GM18502 (cell line): Measurements from ENCODE around the gene MAGI1.
"Not testable (repeated sequence)": the region's sequence is repeated elsewhere in the genome, so short reads cannot be mapped to it uniquely, and the experiment has no call there.

Experiments
- ATAC-seq: cut with Tn5 transposase; IDR thresholded peaks from one replicate; pipeline ENCODE4 v1.9.1; 2021; ENCODE audit warnings: mild to moderate bottlenecking; ENCODE audit not compliant: unreplicated experiment, poor library complexity

MAGI1 gene

DNA sequence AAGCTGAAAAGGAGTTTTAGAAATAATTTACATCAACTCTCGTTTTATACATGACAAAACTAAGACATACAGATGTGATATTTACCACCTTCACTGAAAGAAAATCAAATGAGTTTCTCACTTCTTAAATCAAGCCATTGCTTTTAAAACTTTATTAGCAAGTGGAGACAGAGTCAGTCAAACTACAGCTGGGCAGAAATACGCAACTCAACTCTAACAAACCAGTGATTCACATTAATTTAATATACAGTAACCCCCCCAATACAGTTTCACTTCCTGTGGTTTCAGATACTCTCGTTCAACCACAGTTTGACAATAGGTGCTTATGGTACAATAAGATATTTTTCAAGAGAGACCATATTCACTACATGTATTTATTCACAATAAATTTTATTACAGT, 477.1 kb downstream of the MAGI1 start:
- ATAC-seq: no peak

GRCh38 chr3:65560901-65561300, 477.8 kb downstream of the MAGI1 start:
- no peak for ATAC-seq

DNA sequence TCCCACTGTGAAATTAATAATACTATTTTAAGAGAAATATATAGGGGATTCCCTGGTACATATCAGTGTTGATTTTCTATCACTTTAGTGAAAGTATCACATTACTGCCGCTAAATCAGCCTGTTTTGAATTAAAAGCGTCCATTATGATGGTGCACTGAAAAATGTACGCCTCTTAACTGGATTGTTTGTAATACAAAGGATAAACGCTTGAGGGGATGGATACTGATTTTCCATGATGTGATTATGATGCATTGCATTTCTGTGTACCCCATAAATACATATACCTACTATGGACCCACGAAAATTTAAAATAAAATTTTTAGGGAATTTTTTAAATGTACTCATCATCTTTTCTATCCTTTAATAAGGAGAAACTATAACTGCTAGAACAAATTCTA, 478.6 kb downstream of the MAGI1 start:
- ATAC-seq: no peak

DNA sequence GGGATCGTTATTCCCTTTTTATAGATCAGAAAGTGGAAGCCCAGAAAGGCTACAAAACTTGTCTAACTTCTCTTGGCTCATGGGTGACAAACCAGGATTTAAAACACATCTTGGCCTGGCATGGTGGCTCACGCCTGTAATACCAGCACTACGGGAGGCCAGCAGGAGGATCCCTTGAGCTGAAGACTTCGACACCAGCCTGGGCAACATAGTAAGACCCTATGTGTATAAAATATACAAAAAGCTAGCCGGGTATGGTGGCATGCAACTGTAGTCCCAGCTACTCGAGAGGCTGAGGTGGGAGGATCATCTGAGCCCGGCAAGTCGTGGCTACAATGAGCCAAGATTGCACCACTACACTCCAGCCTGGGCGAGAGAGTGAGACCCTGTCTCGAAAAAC, 479.1 kb downstream of the MAGI1 start:
- no peak for ATAC-seq

DNA sequence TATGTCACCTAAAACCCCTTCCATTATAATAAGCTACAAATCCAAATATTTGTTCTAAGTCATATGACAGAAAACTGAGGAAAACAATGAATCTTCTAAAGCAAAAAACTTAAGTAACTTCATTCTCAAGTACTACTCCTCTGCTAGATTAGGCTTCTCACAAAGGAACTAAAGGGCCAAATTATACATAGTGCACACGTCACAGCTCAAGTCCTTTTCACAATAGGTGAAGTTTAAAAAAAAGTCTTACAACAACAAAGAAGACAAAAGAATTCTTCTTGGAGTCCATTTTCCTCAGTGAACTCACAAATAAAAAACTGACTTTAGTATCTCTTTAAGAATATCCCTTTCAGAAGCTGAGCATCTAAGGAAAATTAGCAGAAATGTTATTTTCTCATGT, 479.9 kb downstream of the MAGI1 start:
- no peak for ATAC-seq

DNA sequence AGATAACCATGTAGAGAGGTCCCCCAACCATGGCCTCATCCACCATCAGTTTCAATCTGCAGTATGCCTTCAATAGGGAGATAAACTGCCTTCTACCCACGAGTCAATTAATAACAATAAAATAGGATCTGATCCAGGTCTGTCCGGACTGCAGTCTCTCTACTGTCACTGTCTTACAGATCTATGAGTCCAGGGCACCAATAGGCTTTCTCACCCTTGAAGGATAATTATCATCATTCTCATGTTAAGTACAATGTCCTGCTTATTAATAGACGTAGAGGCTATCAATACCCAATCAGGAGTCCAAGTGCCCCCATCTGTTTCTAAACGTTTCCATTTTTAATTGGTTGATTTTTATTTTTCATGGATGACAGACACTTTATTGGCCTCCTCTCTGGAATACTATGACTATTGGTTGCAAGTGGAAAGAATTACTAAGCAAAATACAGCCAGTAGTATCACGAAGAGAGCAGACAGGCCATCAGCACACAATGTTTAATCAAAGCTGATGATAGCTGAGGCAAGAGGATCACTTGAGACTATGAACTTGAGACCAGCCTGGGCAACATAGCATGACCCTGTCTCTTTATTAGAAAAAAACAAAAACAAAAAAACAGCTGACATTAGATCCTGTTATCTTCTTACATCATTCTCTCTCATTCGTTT, 480.7 kb downstream of the MAGI1 start:
- ATAC-seq: no peak

GRCh38 chr3:65556934-65557577, 481.7 kb downstream of the MAGI1 start:
- ATAC-seq: no peak

- ATAC-seq: no peak
These were observed 486.3 kb downstream of the MAGI1 start for GRCh38 chr3:65552434-65552833.

- ATAC-seq: no peak
These were observed 486.8 kb downstream of the MAGI1 start for GRCh38 chr3:65551945-65552344.

DNA sequence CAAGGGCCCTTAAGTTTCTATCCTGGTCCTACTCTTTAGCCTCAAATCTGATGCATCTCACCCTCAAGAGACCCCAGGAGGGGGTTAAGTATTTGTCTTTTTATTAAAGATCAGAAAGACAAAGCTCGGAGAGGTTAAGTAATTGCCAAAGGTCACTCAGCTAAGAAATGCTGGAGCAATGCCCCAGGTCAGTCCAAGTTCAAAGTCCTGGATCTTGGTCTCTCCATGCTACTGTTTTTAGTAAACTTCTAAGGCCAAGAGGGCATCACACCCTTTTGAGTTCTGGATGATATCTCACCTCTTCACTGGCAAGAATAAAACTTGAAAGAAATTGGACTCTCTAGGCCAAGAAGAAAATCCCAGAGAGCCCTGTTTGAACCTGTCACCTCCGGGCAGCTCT, 488.6 kb downstream of the MAGI1 start:
- ATAC-seq: no peak

GRCh38 chr3:65549626-65549959, 489.1 kb downstream of the MAGI1 start:
- no peak for ATAC-seq

- ATAC-seq: no peak
These were observed 489.7 kb downstream of the MAGI1 start for GRCh38 chr3:65548848-65549625.

DNA sequence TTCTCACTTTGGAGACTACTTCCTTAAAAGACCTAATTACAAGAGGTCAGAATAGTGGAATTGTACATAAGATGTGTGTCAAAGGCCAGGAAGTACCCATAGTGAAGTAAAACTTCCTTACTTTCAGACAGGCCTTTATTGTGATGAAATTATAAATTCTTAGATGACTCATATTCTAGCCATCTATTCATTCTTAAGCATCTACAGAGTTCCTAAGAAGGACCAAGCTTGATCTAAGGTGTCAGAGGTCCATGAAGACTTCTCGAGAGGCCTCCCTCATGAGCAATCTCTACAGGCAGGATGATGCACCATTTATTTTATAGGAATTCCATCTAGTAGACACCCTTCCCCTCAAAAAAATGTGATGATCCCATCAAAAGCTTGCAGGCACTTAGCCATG, 493.3 kb downstream of the MAGI1 start:
- no peak for ATAC-seq

DNA sequence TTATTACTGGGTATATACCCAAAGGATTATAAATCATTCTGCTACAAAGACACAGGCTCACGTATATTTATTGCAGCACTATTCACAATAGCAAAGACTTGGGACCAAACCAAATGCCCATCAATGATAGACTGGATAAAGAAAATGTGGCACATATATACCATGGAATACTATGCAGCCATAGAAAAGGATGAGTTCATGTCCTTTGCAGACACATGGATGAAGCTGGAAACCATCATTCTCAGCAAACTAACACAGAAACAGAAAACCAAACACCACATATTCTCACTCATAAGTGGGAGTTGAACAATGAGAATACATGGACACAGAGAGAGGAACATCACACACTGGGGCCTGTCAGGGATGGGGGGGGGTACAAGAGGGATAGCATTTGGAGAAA, 495.3 kb downstream of the MAGI1 start:
- ATAC-seq: not testable (repeated sequence)

DNA sequence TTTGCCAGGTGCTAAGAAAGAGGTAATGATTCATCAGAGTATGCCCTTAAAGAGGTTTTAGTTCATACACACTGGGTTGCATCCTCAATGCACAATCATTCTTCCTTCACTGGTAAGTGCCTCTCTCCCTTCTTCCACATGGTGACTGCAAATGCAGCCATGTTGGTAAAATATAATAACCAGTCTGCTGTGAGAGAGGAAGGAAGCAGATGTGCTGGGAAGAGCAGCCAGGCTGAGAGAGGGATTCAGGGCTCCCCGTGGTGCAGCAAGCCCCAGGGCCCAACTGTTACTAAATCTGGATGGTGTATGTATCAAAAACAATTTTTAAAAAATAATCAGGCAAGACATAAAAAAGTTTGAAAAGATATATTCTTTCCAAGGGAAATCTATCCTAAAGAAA, 498.1 kb downstream of the MAGI1 start:
- no peak for ATAC-seq

- ATAC-seq: no peak
These were observed 499.1 kb downstream of the MAGI1 start for GRCh38 chr3:65539616-65540015.

DNA sequence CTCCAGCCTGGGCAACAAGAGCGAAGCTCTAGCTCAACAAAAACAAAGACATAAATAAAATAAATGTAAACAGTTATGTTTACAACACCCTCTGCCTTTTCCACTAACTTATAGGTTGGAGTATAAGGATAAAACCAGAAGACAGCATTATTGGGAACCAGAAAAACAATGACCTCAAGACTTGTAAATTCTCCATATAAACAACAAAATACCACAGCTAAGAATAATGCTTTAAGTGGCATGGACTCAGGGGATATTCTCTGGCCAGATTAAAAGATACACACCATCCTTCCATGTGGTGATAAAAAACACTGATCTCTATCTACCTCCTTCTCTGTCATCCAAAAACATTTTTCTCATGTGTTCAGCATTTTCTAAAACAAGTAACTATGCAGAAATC, 500.6 kb downstream of the MAGI1 start:
- no peak for ATAC-seq

DNA sequence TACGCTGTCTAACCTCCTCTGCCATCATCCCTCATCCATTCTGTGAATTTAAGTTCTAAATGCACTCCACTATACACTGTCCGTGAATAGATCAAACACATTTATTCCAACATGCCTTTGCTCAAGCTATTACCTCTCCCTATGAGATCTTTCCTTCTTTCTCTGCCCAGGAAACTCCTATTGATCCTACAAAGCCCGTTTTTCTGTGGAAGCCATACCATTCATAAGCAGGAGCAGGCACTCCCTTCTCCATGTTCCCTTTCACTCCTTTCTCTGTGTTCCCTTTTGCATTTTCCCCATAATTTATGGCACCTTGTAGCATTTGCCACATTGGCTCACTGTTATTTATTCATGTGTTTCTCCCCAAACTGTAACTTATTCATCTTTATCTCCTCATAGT, 501.6 kb downstream of the MAGI1 start:
- ATAC-seq: no peak

- no peak for ATAC-seq
These were observed 503.5 kb downstream of the MAGI1 start for GRCh38 chr3:65535260-65535659.

- no peak for ATAC-seq
These were observed 503.9 kb downstream of the MAGI1 start for GRCh38 chr3:65534805-65535204.

GRCh38 chr3:65532749-65533148, 506.0 kb downstream of the MAGI1 start:
- no peak for ATAC-seq

DNA sequence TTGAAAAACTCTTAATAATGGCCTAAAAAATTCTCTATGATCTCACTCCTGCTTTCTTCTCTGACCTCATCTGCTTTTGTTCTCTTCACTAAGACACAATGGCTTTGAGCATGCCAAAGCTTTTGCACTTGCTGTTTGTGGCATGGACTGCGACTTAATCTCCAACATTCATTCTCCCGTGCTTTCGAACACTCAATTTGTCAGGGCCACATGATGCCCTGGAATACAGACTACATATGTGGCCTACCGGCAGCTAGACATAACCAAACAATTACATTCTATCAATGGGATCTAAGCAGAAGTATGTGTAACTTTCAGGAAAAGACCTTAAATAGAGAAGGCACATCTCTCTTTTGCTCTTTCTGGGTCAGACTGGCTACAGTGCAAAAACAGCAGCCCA, 506.5 kb downstream of the MAGI1 start:
- no peak for ATAC-seq
